ENCODE results near the gene ZIC4.

Gene ZIC4

DNA sequence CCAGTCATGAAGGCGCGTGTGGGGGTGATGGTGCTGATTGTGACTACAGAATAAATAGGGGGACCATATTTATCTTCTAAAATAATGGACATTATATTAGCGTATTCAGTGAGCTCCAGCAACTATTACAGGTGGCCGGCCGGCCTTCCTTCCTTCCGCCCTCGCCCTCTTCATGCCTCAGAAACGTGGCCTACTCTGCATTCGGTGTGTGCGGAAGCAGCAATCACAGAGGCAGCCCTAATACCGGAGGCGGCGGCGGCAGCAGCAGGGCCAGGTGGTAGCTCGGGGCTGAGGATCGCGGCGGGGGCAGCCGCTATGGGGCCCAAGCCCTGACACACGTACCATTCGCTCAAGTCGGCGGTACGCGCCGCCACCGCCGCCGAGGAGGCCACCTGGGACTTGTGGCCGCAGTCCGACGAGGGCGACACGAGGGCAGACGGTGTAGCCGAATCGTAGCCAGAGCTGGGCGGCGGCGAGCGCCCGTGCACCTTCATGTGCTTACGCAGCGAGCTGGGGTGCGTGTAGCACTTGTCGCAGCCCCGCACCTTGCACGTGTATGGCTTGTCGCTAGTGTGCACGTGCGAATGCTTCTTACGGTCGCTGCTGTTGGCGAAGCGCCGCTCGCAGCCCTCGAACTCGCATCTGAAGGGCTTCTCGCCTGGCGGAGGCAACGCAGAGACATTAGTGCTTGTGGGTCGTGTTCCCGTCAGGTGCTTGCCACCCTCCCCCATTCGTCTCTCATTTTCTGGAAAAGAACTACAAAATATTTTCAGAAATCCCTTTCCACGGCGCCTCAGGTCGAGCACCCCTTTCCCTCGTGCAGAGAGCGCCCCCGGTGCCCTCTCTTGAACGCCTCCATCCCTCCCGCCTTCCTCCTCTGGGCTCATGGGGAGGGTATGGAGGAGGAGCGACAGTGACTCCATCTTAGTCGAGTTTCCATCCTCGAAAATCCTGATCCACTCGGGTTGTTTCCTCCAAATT lies 15.5 kb downstream of the ZIC4 start:
- no peak for DNase-seq (ENCODE audit: low spot score)

DNA sequence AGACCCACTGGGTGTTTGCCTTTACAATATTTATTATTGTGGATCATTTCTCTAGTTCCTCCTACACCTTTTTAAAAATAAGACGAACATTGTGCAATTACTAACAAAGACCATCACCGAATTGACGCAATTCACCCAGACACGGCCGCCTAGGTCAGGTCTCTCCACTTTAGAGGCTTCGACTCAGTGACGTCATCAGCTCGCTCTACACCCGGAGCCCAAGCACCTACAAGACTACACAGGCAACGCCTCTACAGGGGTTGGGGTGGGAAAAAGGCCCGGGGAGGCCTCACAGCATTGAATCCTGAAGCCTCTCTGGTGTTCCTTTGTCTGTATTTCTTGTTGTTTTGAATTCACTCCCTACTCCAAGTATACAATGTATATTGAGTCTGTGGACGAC lies 16.6 kb downstream of the ZIC4 start:
- DNase-seq (ENCODE audit: low spot score): no peak

DNA sequence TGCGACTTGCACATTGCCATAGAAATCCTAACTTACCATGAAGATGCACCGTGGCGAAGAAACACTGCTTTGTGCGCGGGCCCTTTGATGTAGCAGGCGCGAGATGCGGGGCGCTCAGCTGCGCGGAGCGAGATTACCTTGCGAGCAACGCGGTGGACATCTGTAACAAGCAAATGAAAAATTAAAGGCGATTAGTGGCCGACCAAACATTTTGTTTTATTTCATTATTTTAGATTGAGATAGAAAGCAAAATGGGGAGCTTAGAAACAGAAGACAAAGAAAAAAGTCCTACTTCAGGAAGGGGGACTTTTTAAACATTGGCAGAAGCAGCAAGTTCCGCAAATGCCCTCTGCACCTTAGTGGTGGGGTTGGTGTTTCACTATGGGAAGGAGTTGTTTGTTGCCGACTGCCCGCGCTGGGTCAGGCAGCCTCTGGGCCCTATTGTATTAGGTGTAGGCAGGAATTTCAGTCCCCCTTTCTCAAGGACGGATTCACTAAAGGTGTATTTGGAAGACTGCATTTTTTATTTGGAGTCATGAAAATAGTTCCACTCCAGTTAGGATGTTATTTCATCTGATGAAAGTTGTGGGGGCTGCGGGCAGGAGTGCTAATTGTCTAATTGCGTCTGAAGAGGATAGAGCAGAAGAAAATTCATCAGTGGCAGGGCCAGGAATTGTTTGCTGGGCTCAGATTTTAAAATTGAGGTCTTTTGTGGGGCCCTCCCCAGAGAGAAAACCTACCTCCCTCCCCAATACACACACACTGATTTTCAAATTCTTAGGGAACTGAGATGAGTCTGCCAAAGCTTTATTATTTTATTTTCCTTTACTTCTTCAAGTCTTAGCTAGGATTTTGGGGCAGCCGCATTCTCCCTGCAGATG lies 17.4 kb downstream of the ZIC4 start:
- DNase-seq (ENCODE audit: low spot score): no peak

DNA sequence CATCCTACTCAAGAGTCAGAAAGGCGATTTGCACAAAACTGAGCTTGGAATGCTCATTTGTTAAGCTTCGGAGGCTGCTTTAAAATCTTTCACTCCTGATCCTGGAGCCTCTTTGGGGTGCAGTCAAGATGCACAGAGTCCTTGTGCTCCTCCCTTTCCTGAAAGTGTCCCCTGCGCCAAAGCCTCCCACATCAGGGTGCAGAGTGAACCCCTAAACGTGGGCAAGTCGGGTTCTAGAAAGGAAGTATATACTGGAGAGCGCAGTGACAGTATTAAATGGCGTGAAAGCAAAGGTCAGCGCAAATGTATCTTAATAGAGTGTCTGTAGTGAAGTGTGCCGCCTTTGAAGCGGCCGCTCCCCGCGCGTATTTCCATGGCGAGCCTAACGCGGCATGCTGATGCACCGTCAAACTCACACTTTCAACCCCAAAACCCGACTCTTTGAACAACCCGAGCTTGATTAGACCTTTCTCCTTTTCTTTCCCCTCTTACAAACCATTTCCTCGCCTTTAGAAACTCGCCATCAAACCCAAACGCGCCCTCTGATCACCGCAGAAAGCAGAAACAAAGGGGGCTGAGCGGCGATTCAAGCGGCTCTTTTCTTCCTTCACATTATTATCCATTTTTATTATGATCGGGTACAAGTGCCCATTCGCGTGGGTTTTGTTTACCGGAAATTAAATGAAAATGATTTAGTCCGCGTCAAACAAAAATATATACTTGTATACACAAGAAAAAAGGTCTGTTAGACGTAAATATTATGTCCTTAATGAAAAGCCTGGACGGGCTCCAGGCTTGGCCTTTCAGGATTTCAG lies 18.3 kb downstream of the ZIC4 start:
- no peak for DNase-seq (ENCODE audit: low spot score)

DNA sequence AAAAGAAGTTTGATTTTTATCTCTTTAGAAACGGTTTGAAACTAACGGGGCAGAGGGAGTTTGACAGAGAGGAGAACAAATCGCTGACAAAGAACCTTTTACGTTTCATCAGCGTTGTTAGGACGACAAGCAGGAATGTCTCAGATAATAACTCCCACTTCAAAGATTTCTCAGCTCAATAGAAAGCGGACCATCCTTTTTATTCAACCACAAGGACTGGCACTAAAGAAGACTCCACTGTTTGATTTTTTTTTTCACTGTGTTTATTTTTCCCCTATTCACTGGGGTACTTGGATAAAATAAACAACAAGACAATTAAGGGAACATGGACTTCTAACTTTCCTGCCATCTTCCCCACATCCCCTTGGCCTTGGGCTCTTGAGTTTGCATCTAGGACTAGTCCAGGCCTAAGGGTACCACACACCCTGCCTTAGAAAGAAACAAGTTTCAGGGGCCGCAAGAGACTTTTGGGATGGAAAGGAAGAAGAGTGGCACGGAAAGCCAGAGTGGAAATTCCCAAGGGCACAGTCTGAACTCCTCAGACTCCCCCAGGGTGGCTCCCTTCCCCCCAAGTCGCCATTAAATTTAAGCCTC lies 19.0 kb downstream of the ZIC4 start:
- no peak for DNase-seq (ENCODE audit: low spot score)

DNA sequence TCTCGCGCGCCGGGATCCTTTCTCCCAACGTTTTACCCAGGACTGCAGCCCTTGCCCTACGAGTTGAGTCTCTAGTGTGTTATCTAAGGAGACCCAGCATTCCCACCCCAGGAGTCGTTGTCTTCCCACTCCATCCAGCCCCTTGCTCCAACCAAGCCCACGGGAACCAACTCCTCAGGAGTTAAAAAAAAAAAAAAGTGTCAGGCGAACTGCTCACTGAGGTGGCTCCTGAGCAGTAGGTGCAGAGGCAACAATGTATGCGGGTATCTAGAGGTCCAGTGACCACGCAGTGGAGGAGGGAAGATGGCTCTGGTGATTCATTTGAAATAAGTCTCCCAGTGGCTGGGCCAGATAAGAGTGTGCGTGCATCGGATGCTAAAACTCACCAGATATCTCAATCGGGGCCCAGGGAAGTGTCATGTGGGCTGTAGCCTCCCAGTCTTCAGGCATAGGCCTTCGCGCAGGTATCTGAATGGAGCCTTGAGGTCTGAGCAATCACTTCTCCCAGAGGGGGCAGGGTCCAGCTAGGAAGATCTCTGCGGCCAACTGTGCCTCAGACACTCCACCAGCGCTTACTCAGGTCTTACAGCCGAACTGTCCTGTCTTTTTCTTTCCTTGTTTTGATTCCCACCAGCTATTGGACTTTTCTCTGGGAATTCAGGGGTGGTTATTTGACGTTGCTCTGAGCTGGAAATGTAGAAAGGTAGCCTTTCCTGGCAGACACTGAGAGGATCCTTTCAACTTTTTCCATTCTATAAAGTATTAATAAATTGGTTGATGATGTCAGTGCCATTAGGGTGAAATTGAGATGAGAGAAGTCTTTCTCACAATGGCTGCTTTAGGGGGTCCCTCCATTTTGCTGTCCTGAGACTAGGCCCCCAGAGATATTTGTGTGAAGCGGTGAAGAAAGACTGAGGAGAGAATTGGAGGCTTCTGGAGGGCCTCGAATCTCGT lies 21.0 kb downstream of the ZIC4 start:
- DNase-seq (ENCODE audit: low spot score): no peak

DNA sequence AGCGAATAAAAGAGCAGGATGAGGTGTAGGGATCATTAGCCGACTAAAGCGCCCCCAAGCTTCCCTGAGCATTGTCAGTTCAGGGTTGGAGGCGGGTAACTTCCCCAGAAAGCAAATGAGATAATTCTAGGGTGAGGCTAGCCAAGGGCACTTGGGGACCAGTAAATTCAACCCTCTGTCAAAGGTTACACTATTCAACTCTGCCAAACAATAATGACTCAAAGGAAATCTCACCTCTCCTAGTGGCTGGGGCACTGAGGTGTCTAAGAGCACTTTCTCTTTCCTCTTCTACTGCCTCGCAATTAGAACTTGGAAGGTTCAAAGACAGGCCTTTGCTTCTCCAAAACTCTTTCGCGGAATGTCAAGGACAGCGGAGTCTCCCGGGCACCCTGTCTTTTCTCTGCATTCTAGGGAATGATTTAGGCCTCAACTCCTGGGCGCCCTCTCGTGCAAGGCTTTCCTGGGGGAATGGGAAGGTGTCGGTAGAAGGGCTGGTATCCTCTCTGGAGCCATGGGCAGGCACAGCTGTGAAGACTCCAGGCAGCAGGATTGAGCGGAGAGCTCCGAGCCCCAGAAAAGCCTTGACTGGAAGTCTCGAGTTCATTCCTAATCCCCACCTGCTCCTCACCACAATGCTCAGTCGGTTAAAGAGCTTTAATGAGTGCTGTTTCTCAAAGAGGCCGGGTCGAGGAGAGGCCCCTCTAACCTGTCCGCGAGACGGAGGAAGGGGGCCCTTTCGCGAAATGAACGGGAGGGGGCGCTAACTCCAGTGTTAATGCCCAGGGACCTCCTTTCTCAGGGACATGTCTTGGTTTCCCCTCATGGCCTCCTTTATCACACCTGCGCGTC lies 21.9 kb downstream of the ZIC4 start:
- DNase-seq (ENCODE audit: low spot score): no peak

DNA sequence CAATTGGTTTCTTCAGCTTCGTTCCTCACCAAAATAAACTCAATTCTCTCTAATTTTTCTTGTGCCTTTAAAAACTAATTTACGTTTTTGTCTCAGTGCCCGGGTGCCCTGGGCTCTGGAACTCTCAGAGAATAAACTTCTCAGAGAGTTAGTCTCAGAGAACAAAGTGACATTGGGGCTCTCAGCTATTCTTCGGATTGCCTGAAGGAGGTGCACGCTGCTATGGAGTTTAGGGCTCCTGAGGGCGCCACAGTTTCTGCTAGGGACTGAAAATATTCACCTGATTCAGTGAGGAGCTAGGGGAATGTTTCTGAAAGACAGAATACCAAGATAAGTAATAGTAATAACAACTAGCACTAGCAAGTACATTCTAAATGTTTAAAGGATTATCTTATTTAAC lies 22.7 kb downstream of the ZIC4 start:
- no peak for DNase-seq (ENCODE audit: low spot score)

DNA sequence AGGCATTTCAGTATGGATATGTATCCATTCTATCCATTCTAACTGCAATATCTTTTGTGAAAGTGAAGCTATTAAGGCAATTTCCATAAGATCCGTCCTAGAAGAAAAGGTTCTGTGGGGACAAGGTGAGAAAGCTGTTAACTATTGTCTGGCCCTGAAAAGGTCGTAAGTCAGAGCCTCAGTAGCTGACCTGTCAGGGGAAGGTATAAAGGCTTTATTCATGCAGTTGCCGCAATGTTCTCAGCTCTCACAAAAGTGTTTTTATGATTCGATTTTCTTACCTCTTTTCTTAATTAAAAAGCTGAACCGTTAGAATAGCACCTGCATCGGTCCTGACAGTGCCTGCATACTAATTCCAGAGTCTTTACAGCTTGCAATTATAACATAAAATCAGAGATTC lies 24.7 kb downstream of the ZIC4 start:
- DNase-seq (ENCODE audit: low spot score): no peak

DNA sequence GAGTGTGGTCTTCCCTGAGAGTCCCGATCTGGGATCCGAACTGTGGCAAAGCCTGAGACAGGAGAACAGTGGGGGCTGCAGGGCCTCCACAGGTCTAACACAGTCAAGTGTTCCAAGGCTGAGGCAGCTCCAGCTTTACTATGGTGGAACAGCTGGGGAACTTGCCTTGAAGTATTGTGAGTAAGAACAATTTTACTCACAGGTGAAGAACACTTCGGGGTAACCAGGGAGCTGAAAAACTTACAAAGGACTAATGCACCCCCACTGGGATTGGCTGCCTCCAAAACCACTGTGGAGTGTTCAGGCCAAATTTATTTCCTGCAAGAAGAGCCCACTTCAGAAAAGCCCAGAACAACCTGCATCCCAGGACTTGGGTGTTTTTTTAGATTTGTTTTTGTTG lies 25.4 kb downstream of the ZIC4 start:
- no peak for DNase-seq (ENCODE audit: low spot score)

DNA sequence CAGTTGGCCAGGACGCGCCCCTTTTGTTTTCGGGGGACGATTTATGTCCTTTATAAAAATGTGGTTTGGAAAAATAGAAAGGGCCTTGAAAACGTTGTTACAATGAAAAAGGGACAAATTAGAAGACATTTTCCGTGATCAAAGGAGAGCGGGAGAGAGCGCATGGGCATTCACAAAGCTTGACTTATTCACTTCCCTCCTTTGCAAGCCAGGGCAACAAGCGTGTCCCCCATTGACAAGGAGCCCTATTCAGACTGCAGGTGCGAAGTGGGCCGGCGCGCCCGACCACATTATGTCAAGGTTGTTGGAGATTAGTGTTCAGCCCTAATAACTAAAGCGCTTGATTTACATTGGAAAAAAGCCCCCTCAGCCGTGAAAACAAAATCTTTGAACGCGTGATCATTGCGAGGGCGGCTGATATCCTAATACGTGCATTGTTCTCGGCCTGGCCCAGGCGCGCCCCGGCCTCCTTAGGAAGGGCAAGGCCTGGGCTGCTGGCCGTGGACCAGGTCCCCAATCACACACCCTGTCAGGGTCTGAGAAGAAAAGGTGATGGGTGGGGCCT lies 25.9 kb downstream of the ZIC4 start:
- no peak for DNase-seq (ENCODE audit: low spot score)

DNA sequence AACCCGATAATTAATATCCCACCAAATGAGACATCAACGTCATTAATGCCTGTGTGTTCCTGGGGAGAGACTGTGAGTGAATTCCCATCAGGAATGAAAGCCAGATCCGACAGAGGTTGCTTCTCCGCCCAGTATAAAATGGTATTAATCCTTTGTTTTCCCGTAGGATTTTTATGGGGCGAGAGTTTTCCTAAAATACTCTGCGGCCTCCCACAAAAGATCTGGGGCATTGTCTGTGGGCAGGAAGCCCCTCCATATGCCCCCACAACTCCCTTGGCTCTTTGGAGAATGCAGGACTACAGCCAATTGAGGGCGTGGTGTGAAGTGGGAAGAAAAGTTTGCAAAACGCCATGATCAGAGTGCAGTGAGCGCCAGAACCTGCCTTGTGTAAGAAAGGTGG lies 26.7 kb downstream of the ZIC4 start:
- no peak for DNase-seq (ENCODE audit: low spot score)

DNA sequence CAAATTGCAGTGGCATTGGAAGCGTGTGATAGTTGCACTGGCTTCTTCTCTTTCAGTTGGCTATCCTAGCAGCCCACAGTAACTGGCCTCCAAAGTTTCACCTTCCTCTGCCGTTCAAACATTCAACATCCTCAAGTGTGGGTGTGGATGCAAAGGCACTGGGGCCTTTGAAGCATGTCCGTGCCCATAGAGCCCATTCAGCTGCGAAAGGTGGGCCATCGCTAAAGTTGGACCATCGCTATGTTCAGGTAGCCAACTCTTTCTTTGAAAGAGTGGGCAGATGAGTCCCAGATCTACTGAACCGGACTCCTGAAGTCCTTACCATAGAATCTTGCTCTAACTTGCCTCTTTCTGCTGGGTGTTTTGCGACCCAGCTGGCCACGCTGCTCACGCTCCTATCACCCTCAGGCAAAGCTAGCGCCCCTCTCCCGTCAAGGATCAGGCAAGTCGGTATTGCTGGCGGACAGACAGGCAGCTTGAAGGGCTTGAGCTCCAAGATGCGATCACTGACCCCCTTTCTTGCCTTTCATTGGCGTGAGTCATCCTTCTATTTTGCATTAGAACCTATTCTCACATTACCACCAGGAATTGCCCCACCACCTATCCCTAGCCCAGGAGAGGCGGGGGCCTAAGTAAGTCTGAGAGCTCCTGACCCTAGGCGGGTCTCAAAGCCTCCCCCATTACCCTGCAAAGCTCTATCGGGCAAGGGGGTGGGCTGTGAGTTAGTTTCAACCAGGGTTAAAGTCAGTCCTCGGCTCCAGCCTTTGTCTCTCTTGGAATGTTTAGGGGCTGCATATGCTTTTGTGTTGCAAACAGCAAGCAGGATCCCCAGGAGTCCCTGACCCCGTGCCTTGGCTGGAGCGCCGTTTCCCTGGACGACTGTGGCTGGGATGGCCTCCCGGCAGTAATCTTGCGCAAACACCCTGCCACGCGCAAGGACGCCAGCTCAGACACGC lies 28.7 kb downstream of the ZIC4 start:
- DNase-seq (ENCODE audit: low spot score): no peak

DNA sequence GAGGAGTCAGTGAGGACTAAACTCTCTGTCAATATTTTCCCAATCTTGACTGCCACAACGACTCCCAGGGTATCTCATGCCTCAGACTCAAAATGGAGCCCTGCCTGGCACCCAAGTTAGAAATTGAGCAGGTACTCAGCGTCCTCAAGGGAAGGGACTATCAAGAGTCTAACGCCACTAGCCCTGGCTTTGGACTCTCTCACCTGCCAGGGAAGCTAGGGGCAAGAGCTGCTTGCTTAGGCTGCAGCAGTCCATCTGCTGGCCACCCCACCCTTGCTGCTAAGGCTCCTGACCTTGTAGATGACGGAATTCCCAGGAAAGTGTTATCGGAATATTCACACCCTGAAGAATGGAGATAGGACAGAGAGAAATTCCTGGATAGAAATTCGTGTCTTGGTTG lies 33.0 kb downstream of the ZIC4 start:
- no peak for DNase-seq (ENCODE audit: low spot score)

DNA sequence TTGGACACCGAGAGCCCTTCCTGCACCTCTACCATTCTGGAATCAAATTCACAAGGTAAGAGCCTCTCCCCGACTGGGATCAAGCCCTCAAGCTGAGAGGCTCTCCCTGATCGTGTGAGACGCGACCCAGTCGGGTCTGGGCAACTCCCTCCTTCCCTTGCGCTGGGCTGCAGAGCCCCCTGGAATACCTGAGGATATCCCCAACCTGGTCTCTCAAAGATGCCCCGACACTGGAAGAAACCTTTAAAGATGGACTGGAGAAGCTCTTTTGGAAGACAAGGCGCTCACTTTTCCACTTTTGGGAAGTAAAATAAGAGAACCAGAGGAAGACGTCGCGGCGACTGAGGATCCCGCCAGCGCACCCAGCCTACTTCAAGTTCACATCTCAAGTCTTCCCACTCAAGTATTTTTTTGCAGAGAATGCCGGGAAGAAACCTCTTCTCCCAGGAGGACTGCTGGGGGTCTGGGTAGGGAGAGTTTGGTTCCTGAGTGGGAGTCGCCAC lies 33.8 kb downstream of the ZIC4 start:
- DNase-seq (ENCODE audit: low spot score): no peak

DNA sequence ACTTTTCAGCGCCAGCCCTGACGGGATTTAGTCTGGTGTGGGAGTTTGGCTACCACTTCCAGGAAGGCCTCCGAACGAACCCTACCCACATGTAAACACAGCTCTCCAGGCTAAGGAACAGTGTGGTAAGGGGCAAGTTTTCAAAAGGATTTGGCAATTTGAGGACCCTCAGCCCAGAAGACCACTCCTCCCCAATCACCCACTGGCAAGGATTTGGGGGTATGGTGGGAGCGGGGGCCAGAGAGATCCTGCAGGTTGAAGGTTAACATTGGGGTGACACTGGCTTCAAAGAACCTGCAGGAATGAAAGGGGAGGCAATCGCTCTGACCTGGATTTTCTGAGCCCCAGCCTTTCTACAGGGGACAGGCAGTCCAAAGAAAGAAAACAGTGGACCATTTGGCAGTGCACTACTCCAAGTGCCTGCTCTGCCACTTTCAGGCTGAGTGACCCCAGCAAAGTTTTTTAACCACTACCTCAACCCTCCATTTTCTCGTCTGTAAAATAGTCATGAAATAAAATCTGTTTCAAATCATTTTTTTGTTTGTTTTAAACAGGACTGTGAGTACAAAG lies 34.5 kb downstream of the ZIC4 start:
- no peak for DNase-seq (ENCODE audit: low spot score)

DNA sequence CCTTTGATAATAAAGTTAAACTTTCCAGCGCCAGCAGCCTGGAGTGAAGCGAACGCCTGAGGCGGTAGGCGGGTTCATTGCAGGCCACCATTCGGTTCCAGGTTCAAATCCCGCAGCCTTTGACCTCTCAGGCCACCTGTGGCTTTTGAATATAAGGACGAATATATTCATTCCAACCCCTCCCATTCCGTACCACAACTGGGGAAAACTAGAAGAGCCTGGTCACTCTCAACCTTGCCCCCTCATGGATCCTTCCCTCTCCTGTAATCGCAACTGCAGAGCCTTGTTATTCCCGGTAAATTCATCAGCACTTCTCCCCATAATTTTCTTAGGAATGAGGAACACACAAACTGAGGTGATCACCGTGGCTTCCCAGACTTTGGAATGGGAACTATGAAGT lies 35.2 kb downstream of the ZIC4 start:
- no peak for DNase-seq (ENCODE audit: low spot score)

DNA sequence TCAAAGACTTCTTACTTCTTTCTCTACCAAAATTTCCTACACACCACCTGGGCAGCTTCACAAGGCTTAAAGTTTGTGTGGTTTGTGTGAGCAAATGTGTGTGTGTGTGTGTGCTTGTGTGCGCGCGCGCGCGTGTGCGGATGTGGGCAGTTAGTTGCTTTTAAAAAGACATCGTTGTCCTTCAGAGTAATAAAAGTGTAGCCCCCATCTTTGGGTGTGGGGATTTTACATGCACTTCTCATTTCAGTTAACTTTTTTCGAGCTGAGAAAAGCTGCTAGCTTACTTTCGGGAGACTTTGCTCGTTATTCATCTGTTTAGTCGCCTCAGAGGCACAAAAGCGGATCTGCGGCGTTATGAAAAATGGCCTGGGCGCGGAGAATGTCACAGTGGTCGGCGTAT lies 36.0 kb downstream of the ZIC4 start:
- no peak for DNase-seq (ENCODE audit: low spot score)

Measured in LoVo (cell line).